Hepatocyte (in vitro differentiated cells): ENCODE results near the gene CFAP77. TPM values are rescaled to one million over a fixed set of nuclear protein-coding genes. Genes with fewer than 3 reads are reported as not detected.

Experiments used
- DNase-seq: peaks from one replicate; pipeline ENCODE4 v3.0.0-alpha.2; 2016; ENCODE audit warnings: low spot score
- H2AFZ ChIP-seq: fragments of 200-600 bp; sonication (generic); 2 replicates; pipeline ENCODE4 v1.6.0; 2016; ENCODE audit warnings: antibody characterized with exemption, mild to moderate bottlenecking
- H3K27ac ChIP-seq: fragments of 200-600 bp; sonication (generic); 2 replicates; pipeline ENCODE4 v1.5.1; 2016; ENCODE audit warnings: mild to moderate bottlenecking
- H3K27me3 ChIP-seq: fragments of 200-600 bp; sonication (generic); 2 replicates; pipeline ENCODE4 v1.6.1; 2016
- H3K36me3 ChIP-seq: fragments of 200-600 bp; sonication (generic); replicated peaks from 2 replicates; pipeline ENCODE4 v1.5.1; 2016; ENCODE audit warnings: low read depth; ENCODE audit not compliant: insufficient read depth
- H3K4me1 ChIP-seq: fragments of 200-600 bp; sonication (generic); 2 replicates; pipeline ENCODE4 v1.5.1; 2016; ENCODE audit warnings: mild to moderate bottlenecking, moderate library complexity; ENCODE audit not compliant: insufficient read depth
- H3K4me2 ChIP-seq: fragments of 200-600 bp; sonication (generic); 2 replicates; pipeline ENCODE4 v1.6.0; 2016
- H3K4me3 ChIP-seq: fragments of 200-600 bp; sonication (generic); 2 replicates; pipeline ENCODE4 v1.5.1; 2016; ENCODE audit warnings: mild to moderate bottlenecking
- H3K79me2 ChIP-seq: fragments of 200-600 bp; sonication (generic); 2 replicates; pipeline ENCODE4 v1.6.0; 2017; ENCODE audit warnings: mild to moderate bottlenecking
- H3K9me2 ChIP-seq: fragments of 200-600 bp; sonication (generic); replicated peaks from 2 replicates; pipeline ENCODE4 v1.6.0; 2017; ENCODE audit warnings: mild to moderate bottlenecking; ENCODE audit not compliant: insufficient read depth
- H3K9me3 ChIP-seq: fragments of 200-600 bp; sonication (generic); 2 replicates; pipeline ENCODE4 v1.5.1; 2016; ENCODE audit warnings: low read depth, mild to moderate bottlenecking
- H4K20me1 ChIP-seq: fragments of 200-600 bp; sonication (generic); 2 replicates; pipeline ENCODE4 v1.6.0; 2016; ENCODE audit warnings: mild to moderate bottlenecking; ENCODE audit not compliant: insufficient read depth, poor library complexity, severe bottlenecking
- CTCF ChIP-seq: fragments of 200-600 bp; sonication (generic); IDR thresholded peaks from 2 replicates; pipeline ENCODE4 v1.5.1; 2016; ENCODE audit warnings: antibody characterized with exemption, mild to moderate bottlenecking; ENCODE audit not compliant: poor library complexity
- EZH2 ChIP-seq: fragments of 200-600 bp; sonication (generic); IDR thresholded peaks from 2 replicates; pipeline ENCODE4 v1.6.1; 2016; ENCODE audit warnings: antibody characterized with exemption, mild to moderate bottlenecking, borderline replicate concordance
- EZH2phosphoT487 ChIP-seq: fragments of 200-600 bp; sonication (generic); IDR thresholded peaks from one replicate; pipeline ENCODE4 v1.6.1; 2018; ENCODE audit warnings: antibody characterized with exemption, mild to moderate bottlenecking, low read depth, moderate library complexity; ENCODE audit not compliant: unreplicated experiment, severe bottlenecking
- WGBS: methylation state at CpG from one replicate; pipeline ENCODE4 v1.1.6; 2016; ENCODE audit warnings: low lambda C conversion rate; ENCODE audit errors: missing lambda C conversion rate; 5-methylcytosine and 5-hydroxymethylcytosine counted together
- polyA plus RNA-seq: library from polyadenylated mRNA; unstranded; fragments of >200 nt; fragmentation: Nextera tagmentation; extraction: Ambion mirVana; gene quantifications from 2 replicates; pipeline ENCODE4 v1.2.1, GENCODE V29; 2016
- total RNA-seq: library from RNA; depleted of rRNA; stranded (reverse); fragments of >200 nt; gene quantifications from 2 replicates; pipeline ENCODE4 v1.2.3, GENCODE V29; 2014

The CFAP77 gene
- total and polyA plus RNA-seq, 2 experiments from 2014 or later: 0.70 to 1.2 TPM

GRCh38 chr9:132478353-132479050, 68.5 kb downstream of the CFAP77 start:
- no peaks in the 10 kb centered on the region for H3K27me3 ChIP-seq
- H3K27ac ChIP-seq: no peak overlapping the region
- WGBS: 90% methylated on average over 15 of the region's 15 CpGs
- no peak for DNase-seq
- H3K4me1 ChIP-seq: no peaks in the 10 kb centered on the region
- no peak for TF ChIP-seq EZH2phosphoT487
- no peak for TF ChIP-seq EZH2
- no peak for TF ChIP-seq CTCF
- H3K4me3 ChIP-seq: no peak overlapping the region
- H3K79me2 ChIP-seq: no peaks in the 10 kb centered on the region
- no peaks in the 10 kb centered on the region for H3K9me2 ChIP-seq
- H3K9me3 ChIP-seq: no peaks in the 10 kb centered on the region
- H4K20me1 ChIP-seq: no peaks in the 10 kb centered on the region
- H3K4me2 ChIP-seq: no peak overlapping the region
- H2AFZ ChIP-seq: no peak overlapping the region
- no peaks in the 10 kb centered on the region for H3K36me3 ChIP-seq

- H2AFZ ChIP-seq: no peak overlapping the region
- H3K9me2 ChIP-seq: no peaks in the 10 kb centered on the region
- no peaks in the 10 kb centered on the region for H4K20me1 ChIP-seq
- no peaks in the 10 kb centered on the region for H3K36me3 ChIP-seq
- TF ChIP-seq EZH2 (no peak), EZH2phosphoT487 (no peak), CTCF (no peak)
- H3K27me3 ChIP-seq: no peaks in the 10 kb centered on the region
- H3K27ac ChIP-seq: no peak overlapping the region
- 95% methylated on average over 10 of the region's 10 CpGs for WGBS
- H3K4me2 ChIP-seq: no peak overlapping the region
- DNase-seq: no peak
- H3K4me1 ChIP-seq: no peaks in the 10 kb centered on the region
- H3K9me3 ChIP-seq: no peaks in the 10 kb centered on the region
- no peak overlapping the region for H3K4me3 ChIP-seq
- no peaks in the 10 kb centered on the region for H3K79me2 ChIP-seq
These were observed 69.7 kb downstream of the CFAP77 start for GRCh38 chr9:132479733-132480132.

GRCh38 chr9:132481053-132481849, 71.2 kb downstream of the CFAP77 start:
- no peaks in the 10 kb centered on the region for H3K36me3 ChIP-seq
- no peaks in the 10 kb centered on the region for H3K79me2 ChIP-seq
- no peaks in the 10 kb centered on the region for H4K20me1 ChIP-seq
- H3K4me1 ChIP-seq: no peaks in the 10 kb centered on the region
- H3K9me2 ChIP-seq: no peaks in the 10 kb centered on the region
- H3K27me3 ChIP-seq: no peaks in the 10 kb centered on the region
- H3K4me3 ChIP-seq: no peak overlapping the region
- no peaks in the 10 kb centered on the region for H3K9me3 ChIP-seq
- TF ChIP-seq EZH2 (no peak), EZH2phosphoT487 (no peak), CTCF (no peak)
- DNase-seq: no peak
- no peak overlapping the region for H3K4me2 ChIP-seq
- WGBS: 78% methylated on average over 20 of the region's 20 CpGs
- H2AFZ ChIP-seq: no peak overlapping the region
- no peak overlapping the region for H3K27ac ChIP-seq
